ENCODE measurements around the gene CDYL2. TPM values are rescaled to one million over a fixed set of nuclear protein-coding genes. Genes with fewer than 3 reads are reported as not detected.

The CDYL2 gene
- total and polyA plus RNA-seq, 2 donors (not counting 3 experiments of a cell fraction or from before 2014, with no cell fraction given): 7.1 to 71.3 TPM

- Histone ChIP-seq H3K36me3 (ENCODE audit: control insufficient read depth in 2 of 2, extremely low read depth in 1 of 2, insufficient read depth in 2 of 2, low read length in 2 of 2) (peaks cover 0 to 5% of the 10 kb centered on the region in 2 experiments), H3K9me3 (replicated peaks; ENCODE audit: control insufficient read depth, insufficient read depth, low read length) (no peaks in the 10 kb centered on the region), H3K9me1 (replicated peaks; ENCODE audit: control insufficient read depth, extremely low read depth, insufficient read depth, low read length) (no peaks in the 10 kb centered on the region), H2AFZ (ENCODE audit: low read depth, low read length) (no peak overlapping the region), H3K4me3 (replicated peaks in 1 of 3; ENCODE audit: insufficient read depth in 1 of 3, low read depth in 1 of 3, low read length in 3 of 3) (no peak overlapping the region), H3K4me1 (ENCODE audit: control insufficient read depth, extremely low read depth, insufficient read depth, low read length) (peaks cover 8% of the 10 kb centered on the region), H3K27me3 (ENCODE audit: control insufficient read depth in 2 of 2, insufficient read depth in 2 of 2, low read length in 2 of 2) (no peaks in the 10 kb centered on the region), H4K20me1 (replicated peaks; ENCODE audit: control insufficient read depth, extremely low read depth, insufficient read depth, low read length) (no peaks in the 10 kb centered on the region), H3K79me2 (ENCODE audit: control insufficient read depth, insufficient read depth, low read length) (no peaks in the 10 kb centered on the region), H3K4me2 (ENCODE audit: insufficient read depth, low read length) (no peak overlapping the region), H3K9ac (replicated peaks; ENCODE audit: extremely low read depth, insufficient read depth, low read length) (no peak overlapping the region), H3K27ac (ENCODE audit: insufficient read depth, low read depth, low read length) (no peak overlapping the region)
- BruUV-seq (replicated peaks): no TSS peak
- intact Hi-C loops (cut with micrococcal nuclease): no loop called here
- no peak for FAIRE-seq
- CTCF ChIA-PET: no interaction called here
- TF ChIP-seq POLR2AphosphoS5 (IDR thresholded peaks at IDR 0.05; ENCODE audit: insufficient read depth, low read depth, low read length): no peak
- no peak for TF ChIP-seq EZH2 (IDR thresholded peaks at IDR 0.05; ENCODE audit: borderline replicate concordance, low read depth, low read length, severe bottlenecking)
- no peak for TF ChIP-seq MYC (IDR thresholded peaks at IDR 0.05; ENCODE audit: low read depth, low read length)
- no peak for TF ChIP-seq FOS (IDR thresholded peaks at IDR 0.05; ENCODE audit: borderline replicate concordance, insufficient read depth, low read length)
- no peak for TF ChIP-seq JUN (IDR thresholded peaks at IDR 0.05; ENCODE audit: borderline replicate concordance, insufficient read depth, insufficient read length, low read depth)
- TF ChIP-seq POLR2A (IDR thresholded peaks at IDR 0.05; ENCODE audit: low read depth, low read length): no peak
- TF ChIP-seq MAX (IDR thresholded peaks at IDR 0.05; ENCODE audit: insufficient read depth, insufficient read length): no peak
- no peak for TF ChIP-seq GATA2 (IDR thresholded peaks at IDR 0.05; ENCODE audit: insufficient read depth, insufficient read length, low read depth, low read length)
- TF ChIP-seq CTCF (IDR thresholded peaks at IDR 0.05; ENCODE audit: extremely low read depth in 1 of 2, insufficient read depth in 1 of 2, low read depth in 1 of 2, low read length in 2 of 2): no peak
- POLR2A ChIA-PET: no interaction called here
- dilution Hi-C loops (cut with MboI; ENCODE audit: extremely low pct_ligation_motif_present, low sequenced_read_pairs): no loop called here
- DNase-seq (ENCODE audit: low read depth, low spot score): no peak
Measured at GRCh38 chr16:80594756-80595155, 209.6 kb downstream of the CDYL2 start.
